Stimulated activated CD4-positive, alpha-beta T cell treated with anti-CD3 and anti-CD28 coated beads, Interleukin-4, amount 100 ng/mL, for 24 hours (primary cell): ENCODE measurements around the gene ENOSF1.
"Not testable (repeated sequence)": the region's sequence is repeated elsewhere in the genome, so short reads cannot be mapped to it uniquely, and the experiment has no call there.

ENCODE experiments used
- DNase-seq: peaks from one replicate; pipeline ENCODE4 v3.0.0-alpha.2; 2020

ENOSF1 gene

DNA sequence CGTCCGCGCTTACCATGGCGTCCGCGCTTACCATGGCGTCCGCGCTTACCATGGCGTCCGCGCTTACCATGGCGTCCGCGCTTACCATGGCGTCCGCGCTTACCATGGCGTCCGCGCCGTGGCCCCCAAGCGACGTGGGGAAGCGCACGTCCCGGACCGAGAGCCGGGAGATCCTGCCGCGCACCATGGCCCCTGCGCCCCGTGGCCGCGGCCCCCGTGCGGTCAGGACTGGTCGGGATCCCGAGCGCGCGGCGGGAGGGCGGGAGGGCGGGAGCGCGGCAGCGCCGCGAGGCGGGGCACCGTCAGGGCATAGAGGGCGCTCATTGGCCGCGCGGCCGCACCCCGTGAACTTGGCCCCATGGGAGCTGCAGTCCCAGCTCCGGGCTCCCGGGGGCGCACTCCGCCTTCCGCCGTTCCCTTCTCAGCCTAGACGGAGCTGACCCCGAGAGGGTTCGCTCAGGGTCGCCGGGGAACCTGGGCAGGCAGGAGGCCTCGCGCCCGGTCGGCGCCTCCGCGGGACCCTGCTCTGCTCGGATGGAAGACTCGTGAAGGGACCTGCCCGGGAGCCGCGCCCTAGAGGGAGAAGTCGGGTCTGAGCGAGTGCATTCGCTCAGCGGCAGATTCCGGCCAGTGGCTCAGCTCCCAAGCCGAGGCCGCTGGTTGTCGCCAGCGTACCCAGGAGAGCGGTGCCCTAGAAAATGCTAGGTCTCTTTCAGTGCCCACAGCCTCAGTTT is at the start of gene ENOSF1:
TSS of gene ENOSF1 (minus strand) at position 230 of the 734 bp plus-strand sequence. CDS start at position 187, 43 bp downstream.
- peak; percentile 81 for DNase-seq

GRCh38 chr18:759864-760263 is 47.4 kb upstream of the ENOSF1 start:
- DNase-seq: not testable (repeated sequence)

GRCh38 chr18:755506-755905 is 43.1 kb upstream of the ENOSF1 start:
- DNase-seq: no peak

- DNase-seq: no peak
These were observed 42.2 kb upstream of the ENOSF1 start for GRCh38 chr18:754656-755055.

DNA sequence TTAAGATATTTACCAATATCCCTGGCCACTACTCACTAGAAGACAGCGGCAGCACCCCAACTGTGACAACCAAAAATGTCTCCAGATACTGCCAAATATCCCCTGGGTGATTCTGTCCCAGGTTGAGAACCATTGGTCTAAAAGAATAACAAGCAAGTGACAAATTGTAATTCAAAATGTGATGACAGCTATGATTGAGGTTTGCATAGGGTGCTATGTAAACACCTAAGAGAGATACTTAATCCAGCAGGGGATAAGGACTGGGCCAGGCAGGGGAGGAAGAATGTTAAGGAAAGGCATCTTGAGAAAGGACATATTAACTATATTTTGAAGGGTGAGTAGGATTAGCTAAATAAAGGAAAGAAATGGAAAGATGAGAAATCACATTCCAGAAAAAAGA is 38.0 kb upstream of the ENOSF1 start:
- no peak for DNase-seq

DNA sequence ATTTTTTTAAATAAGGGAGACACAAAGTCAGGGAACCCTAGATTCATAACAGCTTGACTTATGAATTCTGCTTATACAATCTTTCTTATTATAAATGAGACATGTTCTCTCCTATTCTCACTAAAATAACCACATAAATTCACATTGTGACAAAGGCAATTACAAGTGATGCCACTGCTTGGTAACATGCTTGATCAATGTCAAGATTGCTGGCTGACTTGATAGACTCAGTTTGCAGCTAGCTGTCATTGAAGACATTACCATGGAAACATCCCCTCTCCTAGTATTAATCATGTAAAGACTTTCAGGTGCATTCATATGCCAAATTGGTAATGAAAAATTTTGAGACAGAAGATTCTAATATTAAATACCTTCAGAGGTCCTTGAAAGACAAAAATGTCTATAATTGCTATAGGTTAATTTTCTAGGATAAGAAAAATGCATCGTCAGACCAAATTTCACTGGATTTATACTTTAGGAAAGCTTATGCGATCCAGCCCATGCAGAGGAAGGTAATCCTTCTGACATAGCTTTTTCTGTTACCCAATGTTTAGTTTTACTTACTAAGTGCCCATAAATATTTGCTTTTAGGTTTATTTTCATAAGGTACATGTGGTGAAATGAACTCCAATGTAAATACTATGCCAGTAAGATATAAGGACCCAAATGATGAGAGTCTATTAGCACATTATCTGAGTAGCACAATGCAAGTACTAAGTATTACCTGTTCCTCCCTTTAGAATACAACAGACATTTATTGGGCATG is 32.6 kb upstream of the ENOSF1 start:
- DNase-seq: no peak

GRCh38 chr18:741931-742512 is 29.6 kb upstream of the ENOSF1 start:
- no peak for DNase-seq

GRCh38 chr18:732371-732770 is 19.9 kb upstream of the ENOSF1 start:
- DNase-seq: no peak

- no peak for DNase-seq
These were observed 18.8 kb upstream of the ENOSF1 start for GRCh38 chr18:731185-731584.

DNA sequence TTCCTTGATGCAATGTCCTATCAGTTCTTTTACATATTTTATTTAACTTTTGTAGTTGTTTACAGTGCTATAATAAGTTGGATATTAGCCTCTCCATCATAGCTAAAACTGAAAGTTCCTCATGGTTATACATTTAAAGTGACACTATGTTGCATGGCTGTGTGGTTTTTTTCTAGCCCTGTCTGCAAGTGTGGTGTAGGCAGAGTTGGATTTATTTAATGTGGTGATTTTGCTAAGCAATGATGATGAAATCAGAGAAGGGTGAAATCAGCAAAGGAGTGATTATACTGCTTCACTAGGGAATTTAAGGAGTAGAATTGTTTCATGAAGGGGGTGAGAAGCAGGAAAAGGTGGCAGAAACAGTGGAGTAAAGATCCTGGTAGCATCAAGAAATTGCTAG is 18.3 kb upstream of the ENOSF1 start:
- DNase-seq: no peak

GRCh38 chr18:730120-730519 is 17.7 kb upstream of the ENOSF1 start:
- not testable (repeated sequence) for DNase-seq

- DNase-seq: no peak
These were observed 13.2 kb upstream of the ENOSF1 start for GRCh38 chr18:725646-726045.

GRCh38 chr18:723541-724080 is 11.2 kb upstream of the ENOSF1 start:
- DNase-seq: no peak

GRCh38 chr18:717003-717402 is 4.6 kb upstream of the ENOSF1 start:
- DNase-seq: no peak

DNA sequence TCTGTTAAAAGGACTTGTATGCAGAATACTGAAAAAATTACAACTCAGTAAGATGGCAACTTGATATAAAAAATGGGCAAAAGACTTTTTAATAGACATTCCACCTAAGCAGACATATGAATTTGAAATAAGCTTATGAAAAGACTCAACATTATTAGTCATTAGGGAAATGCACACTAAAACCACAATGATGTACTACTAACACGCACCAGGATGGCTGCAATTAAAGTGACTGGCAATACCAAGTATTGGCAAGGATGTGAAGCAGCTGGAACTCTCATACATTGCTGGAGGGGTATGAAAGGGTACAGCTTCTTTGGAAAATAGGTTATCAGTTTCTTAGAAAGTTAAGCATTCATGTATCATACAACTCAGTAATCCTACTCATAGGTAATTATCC is 3.2 kb upstream of the ENOSF1 start:
- DNase-seq: peak; percentile 44

GRCh38 chr18:713135-713490 is 683 bp upstream of the ENOSF1 start:
- DNase-seq: no peak

- DNase-seq: peak; percentile 77
These were observed 601 bp downstream of the ENOSF1 start for GRCh38 chr18:711657-712400.

DNA sequence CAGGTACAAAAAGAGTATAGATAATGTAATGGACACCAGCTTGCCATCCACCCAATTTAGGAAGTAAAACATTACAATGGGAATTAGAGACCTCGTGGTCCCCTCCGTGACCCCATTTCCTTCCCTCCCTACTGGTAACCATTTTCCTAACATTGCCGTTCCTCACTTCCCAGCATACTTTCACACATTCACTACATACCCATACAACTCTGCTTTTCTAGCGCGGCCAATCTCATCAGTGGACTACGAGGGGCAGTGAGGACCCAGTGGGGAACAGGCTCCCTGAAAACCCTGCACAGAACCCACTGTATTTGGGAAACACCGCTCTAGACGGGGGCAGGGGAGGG is 1.1 kb downstream of the ENOSF1 start:
- no peak for DNase-seq

- no peak for DNase-seq
These were observed 1.8 kb downstream of the ENOSF1 start for GRCh38 chr18:710418-711300.

GRCh38 chr18:709771-710170 is 2.7 kb downstream of the ENOSF1 start:
- no peak for DNase-seq

DNA sequence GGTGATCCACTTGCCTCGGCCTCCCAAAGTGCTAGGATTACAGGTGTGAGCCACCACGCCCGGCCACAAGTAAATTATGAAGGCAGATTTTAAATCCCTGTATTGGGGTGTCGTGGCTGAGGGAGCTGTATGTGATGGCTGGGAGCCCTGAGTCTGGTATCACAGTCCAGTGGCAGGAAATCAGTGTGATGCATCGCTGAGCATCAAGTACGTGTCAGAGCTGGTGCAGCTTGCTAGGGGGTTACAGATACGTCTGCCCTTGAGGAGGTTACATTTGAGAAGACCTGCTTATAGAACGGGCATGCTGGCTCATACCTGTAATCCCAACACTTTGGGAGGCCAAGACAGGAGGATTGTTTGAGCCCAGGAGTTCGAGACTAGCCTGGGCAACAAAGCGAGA is 4.3 kb downstream of the ENOSF1 start:
- DNase-seq: no peak

DNA sequence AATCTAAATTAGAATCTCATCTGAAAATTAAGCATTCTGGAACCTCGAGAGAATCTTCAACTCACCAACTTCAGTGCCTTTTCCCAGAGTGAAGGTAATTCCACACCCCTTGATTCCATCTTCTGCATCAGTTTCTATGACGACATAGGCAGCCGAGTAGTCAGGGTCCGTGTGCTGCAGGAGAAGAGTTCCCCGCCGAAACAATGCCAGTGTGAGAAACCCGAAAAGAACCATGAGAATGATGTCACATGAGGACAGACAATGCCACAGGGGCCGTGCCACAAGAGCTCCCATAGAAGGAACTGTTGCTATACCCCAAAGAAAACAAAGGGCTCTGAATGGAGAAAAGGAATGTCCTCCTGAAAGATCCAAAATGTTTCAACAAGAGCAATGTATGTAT is 6.0 kb downstream of the ENOSF1 start:
- DNase-seq: no peak
